SU-DHL-6 (cell line): ENCODE data around the gene RSPH3.

Source experiments
- H2AFZ ChIP-seq: fragments of 200-600 bp; sonication (generic); 2 replicates; pipeline ENCODE4 v1.6.1; 2014; ENCODE audit warnings: low read depth, mild to moderate bottlenecking, moderate library complexity, mixed read lengths, antibody characterized with exemption, low read length; ENCODE audit not compliant: severe bottlenecking
- H3F3A ChIP-seq: fragments of 200-600 bp; shearing (Covaris generic); 2 replicates; pipeline ENCODE4 v1.6.0; 2016; ENCODE audit warnings: antibody characterized with exemption, mild to moderate bottlenecking; ENCODE audit not compliant: insufficient read depth
- H3K27ac ChIP-seq: fragments of 200-600 bp; sonication (generic); 2 replicates; pipeline ENCODE4 v1.5.1; 2016; ENCODE audit warnings: low read depth, mild to moderate bottlenecking, low read length, moderate library complexity, mixed read lengths
- H3K27me3 ChIP-seq: fragments of 200-600 bp; sonication (generic), shearing (Covaris generic); 2 replicates; pipeline ENCODE4 v1.6.0; 2014; ENCODE audit warnings: mild to moderate bottlenecking, low read length
- H3K36me3 ChIP-seq: fragments of 200-600 bp; sonication (generic); 2 replicates; pipeline ENCODE4 v1.6.1; 2014; ENCODE audit warnings: mild to moderate bottlenecking, low read length, mixed read lengths
- H3K4me2 ChIP-seq: fragments of 300-600, 200-600 bp; shearing (Covaris generic), sonication (generic); 2 replicates; pipeline ENCODE4 v1.6.0; 2014; ENCODE audit warnings: low read length, low read depth, mild to moderate bottlenecking; ENCODE audit not compliant: poor library complexity, severe bottlenecking
- H3K4me3 ChIP-seq: fragments of 200-600 bp; sonication (generic); 2 replicates; pipeline ENCODE4 v1.5.1; 2014; ENCODE audit warnings: antibody characterized with exemption, low read length, mild to moderate bottlenecking, mixed read lengths; ENCODE audit not compliant: insufficient read depth, poor library complexity, severe bottlenecking
- H3K79me2 ChIP-seq: fragments of 200-600 bp; sonication (generic); 2 replicates; pipeline ENCODE4 v1.6.1; 2014; ENCODE audit warnings: mild to moderate bottlenecking, low read length, moderate library complexity; ENCODE audit not compliant: insufficient read depth
- H3K9ac ChIP-seq: fragments of 200-600 bp; sonication (generic); 2 replicates; pipeline ENCODE4 v1.7.0; 2014; ENCODE audit warnings: mild to moderate bottlenecking, low read length
- H3K9me2 ChIP-seq: fragments of 200-600 bp; sonication (generic); replicated peaks from 2 replicates; pipeline ENCODE4 v1.6.1; 2014; ENCODE audit warnings: low read length; ENCODE audit not compliant: insufficient read depth
- H3K9me3 ChIP-seq: fragments of 200-600 bp; sonication (generic); 2 replicates; pipeline ENCODE4 v1.6.1; 2014; ENCODE audit warnings: low read length, mixed read lengths; ENCODE audit not compliant: insufficient read depth
- H4K20me1 ChIP-seq: fragments of 200-600 bp; sonication (generic); 2 replicates; pipeline ENCODE4 v1.6.1; 2014; ENCODE audit warnings: low read depth, mild to moderate bottlenecking, antibody characterized with exemption, low read length, moderate library complexity, mixed read lengths
- CTCF ChIP-seq: fragments of 200-600 bp; sonication (generic); IDR thresholded peaks from one replicate; pipeline ENCODE4 v1.5.1; 2017; ENCODE audit warnings: antibody characterized with exemption, mild to moderate bottlenecking, low read length, moderate library complexity; ENCODE audit not compliant: insufficient read depth, poor library complexity, severe bottlenecking
- EZH2phosphoT487 ChIP-seq: fragments of 200-600 bp; sonication (generic), shearing (Covaris generic); conservative IDR thresholded peaks from 2 replicates; pipeline ENCODE4 v1.6.1; 2018; ENCODE audit warnings: mild to moderate bottlenecking, antibody characterized with exemption, low read length, moderate library complexity, mixed read lengths

Gene RSPH3

DNA sequence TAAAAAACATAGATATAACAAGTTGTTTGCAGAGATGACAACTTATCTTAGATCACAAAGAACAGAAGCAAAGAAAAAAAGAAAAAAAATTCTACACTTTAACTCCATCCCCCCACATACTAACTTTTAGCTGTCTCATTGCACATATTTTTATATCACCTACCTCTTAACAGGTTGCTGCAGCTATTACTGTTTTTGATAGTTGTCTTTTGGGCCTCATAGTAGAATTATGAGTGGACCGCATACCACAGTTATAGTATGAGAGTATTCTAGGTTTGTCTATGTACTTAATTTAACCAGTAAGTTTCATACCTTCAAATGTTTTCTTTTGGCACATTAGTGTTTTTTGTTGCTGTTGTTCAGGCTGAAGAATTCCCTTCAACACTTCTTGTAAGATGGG, 12.3 kb downstream of the RSPH3 start:
- no peak overlapping the region for H3K4me2 ChIP-seq
- TF ChIP-seq EZH2phosphoT487 (no peak), CTCF (no peak)
- no peaks in the 10 kb centered on the region for H3K36me3 ChIP-seq
- no peak overlapping the region for H3K27ac ChIP-seq
- no peaks in the 10 kb centered on the region for H3F3A ChIP-seq
- H3K4me3 ChIP-seq, result no peak overlapping the region
- no peak overlapping the region for H2AFZ ChIP-seq
- no peaks in the 10 kb centered on the region for H3K9me3 ChIP-seq
- H3K9ac ChIP-seq, result no peak overlapping the region
- H4K20me1 ChIP-seq, result no peaks in the 10 kb centered on the region
- H3K79me2 ChIP-seq, result no peaks in the 10 kb centered on the region
- H3K9me2 ChIP-seq, result no peaks in the 10 kb centered on the region
- H3K27me3 ChIP-seq, result no peaks in the 10 kb centered on the region

DNA sequence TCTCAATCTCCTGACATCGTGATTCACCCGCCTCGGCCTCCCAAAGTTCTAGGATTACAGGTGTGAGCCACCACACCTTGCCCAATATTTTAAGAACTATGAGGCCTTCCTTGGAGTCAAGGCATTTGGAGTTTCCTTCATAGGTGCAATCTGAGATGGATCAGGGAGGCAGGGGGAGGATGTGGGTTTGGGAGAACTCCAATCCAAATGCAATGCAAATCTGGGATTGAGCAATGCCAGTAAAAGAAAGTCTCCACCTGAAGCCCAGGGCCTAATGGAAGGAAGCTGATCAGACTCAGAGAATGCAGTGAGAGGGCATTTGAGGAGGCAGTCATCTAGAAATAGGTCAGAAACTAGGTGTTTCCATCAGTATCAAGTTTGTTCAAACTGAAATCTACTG, 21.2 kb downstream of the RSPH3 start:
- H3K4me2 ChIP-seq, result no peak overlapping the region
- no peaks in the 10 kb centered on the region for H3K27me3 ChIP-seq
- no peaks in the 10 kb centered on the region for H3K9me2 ChIP-seq
- no peaks in the 10 kb centered on the region for H3K9me3 ChIP-seq
- no peak overlapping the region for H3K27ac ChIP-seq
- no peak overlapping the region for H3K4me3 ChIP-seq
- no peak overlapping the region for H2AFZ ChIP-seq
- TF ChIP-seq EZH2phosphoT487 (no peak), CTCF (no peak)
- H4K20me1 ChIP-seq, result no peaks in the 10 kb centered on the region
- H3K79me2 ChIP-seq, result no peaks in the 10 kb centered on the region
- no peaks in the 10 kb centered on the region; the same call in 1 of the 2 replicates for H3F3A ChIP-seq
- no peak overlapping the region for H3K9ac ChIP-seq
- no peaks in the 10 kb centered on the region for H3K36me3 ChIP-seq

DNA sequence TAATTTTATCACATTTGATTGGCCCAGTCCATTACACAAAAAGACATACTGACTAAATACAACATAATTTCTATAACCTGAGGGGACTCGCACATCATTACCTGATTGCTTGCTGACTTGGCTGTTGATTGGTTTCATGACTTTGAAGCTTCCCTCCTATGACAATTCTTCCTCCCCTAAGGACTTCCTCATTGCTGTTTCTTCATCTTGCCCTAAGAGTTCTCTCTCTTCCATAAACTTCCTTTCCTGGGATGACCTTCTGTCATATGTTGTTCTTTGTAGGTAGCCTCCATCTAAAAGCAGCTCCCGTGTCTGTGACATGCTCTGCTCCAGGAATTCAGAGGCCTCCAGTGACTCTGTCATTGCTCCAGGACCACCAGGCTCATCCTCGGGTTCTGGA, 22.6 kb downstream of the RSPH3 start:
- H3K4me3 ChIP-seq, result no peak overlapping the region
- H3K9ac ChIP-seq, result no peak overlapping the region
- H2AFZ ChIP-seq, result no peak overlapping the region
- H3K27ac ChIP-seq, result no peak overlapping the region
- H3K9me2 ChIP-seq, result no peaks in the 10 kb centered on the region
- no peaks in the 10 kb centered on the region for H3K27me3 ChIP-seq
- H4K20me1 ChIP-seq, result no peaks in the 10 kb centered on the region
- no peak overlapping the region for H3K4me2 ChIP-seq
- no peaks in the 10 kb centered on the region for H3K9me3 ChIP-seq
- TF ChIP-seq EZH2phosphoT487 (no peak), CTCF (no peak)
- H3F3A ChIP-seq, result no peaks in the 10 kb centered on the region; the same call in 1 of the 2 replicates
- no peaks in the 10 kb centered on the region for H3K79me2 ChIP-seq
- H3K36me3 ChIP-seq, result no peaks in the 10 kb centered on the region
